ENCODE data around the gene CHST6.
"Not testable (repeated sequence)": the region's sequence is repeated elsewhere in the genome, so short reads cannot be mapped to it uniquely, and the experiment has no call there.

Gene CHST6

DNA sequence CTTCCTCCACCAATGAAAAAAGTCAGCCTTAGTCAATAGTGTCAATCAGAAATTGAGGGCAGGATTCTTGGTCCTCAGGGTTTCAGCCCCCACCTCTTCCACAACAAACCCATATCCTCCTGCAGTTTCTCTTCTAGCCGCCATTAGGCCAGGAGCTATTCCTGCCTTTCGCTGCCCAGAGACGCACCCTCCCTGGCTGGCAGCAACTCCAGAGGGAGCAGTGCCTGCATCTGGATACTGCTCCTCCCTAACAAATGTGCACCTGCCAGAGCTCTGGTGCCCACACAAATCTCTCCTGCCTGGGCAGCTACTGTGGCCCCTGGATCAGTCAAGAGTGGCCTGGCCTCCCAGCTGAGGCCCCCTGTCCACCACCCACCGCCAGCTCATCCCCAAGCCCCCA, 38.8 kb downstream of the CHST6 start:
- not testable (repeated sequence) for H3K27ac Mint-ChIP-seq, H3K4me3 Mint-ChIP-seq

DNA sequence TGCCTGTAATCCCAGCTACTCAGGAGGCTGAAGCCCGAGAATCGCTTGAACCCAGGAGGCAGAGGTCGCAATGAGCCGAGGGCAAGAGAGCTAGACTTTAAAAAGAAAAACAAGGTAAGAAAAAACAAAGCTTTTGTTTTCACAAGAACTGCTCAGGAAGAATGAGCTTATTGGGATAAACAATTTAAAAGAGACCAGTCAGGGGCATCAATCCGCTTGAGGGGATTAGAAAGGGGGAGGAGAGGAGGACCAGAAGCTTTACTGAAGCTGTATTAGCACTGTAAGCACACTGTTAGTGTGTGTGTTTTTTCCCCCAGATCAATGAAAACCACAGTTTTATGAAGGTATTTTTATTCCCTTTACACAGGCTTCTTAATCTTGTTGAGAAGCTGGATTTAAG, 39.6 kb downstream of the CHST6 start:
- Mint-ChIP-seq H3K4me3 (no peak overlapping the region), H3K9me3 (no peaks in the 10 kb centered on the region), H3K4me1 (ENCODE audit: low read depth) (peaks cover 64% of the 10 kb centered on the region), H3K27ac (no peak overlapping the region), H3K36me3 (ENCODE audit: low read depth) (peaks cover 32% of the 10 kb centered on the region), H3K27me3 (no peaks in the 10 kb centered on the region)
- DNase-seq, result no peak

More for the DNA sequence above, 38.8 kb downstream of the CHST6 start:
- Mint-ChIP-seq H3K36me3 (ENCODE audit: low read depth) (peaks cover 27% of the 10 kb centered on the region), H3K4me1 (ENCODE audit: low read depth) (peaks cover 72% of the 10 kb centered on the region)
- H3K9me3 Mint-ChIP-seq, H3K27me3 Mint-ChIP-seq, DNase-seq: not testable (repeated sequence)

DNA sequence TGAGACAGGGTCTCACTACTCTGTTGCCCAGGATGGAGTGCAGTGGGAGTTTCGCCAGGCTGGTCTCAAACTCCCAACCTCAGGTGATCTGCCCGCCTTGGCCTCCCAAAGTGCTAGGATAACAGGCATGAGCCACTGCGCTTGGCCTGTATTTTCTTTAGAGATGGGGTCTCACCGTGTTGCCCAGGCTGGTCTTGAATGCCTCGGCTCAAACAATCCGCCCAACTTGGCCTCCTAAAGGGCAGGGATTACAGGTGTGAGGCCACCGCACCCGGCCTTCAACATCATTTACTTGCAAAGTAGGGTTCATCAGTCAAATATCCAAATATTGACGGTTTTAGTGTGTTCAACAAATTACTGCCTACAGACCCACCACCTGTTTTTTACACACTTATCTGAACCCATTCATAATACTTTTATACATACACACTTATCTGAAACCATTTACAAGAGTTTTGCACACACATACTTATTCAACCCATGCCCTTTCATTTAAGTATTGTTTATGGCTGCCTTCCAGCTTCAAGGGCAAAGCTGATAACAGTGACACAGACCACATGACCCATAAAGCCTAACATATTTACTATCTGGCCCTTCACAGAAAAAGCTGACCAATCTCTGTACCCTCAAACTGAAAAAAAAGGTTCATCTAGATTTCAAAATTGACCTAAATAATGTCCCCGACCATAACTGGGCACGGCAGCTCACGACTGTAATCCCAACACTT, 42.6 kb downstream of the CHST6 start:
- no peak overlapping the region for H3K4me3 Mint-ChIP-seq
- no peak overlapping the region for H3K27ac Mint-ChIP-seq
- no peaks in the 10 kb centered on the region for H3K27me3 Mint-ChIP-seq
- H3K36me3 Mint-ChIP-seq (ENCODE audit: low read depth), result peaks cover 38% of the 10 kb centered on the region
- peaks cover 41% of the 10 kb centered on the region for H3K4me1 Mint-ChIP-seq (ENCODE audit: low read depth)
- DNase-seq, result no peak
- H3K9me3 Mint-ChIP-seq, result no peaks in the 10 kb centered on the region

DNA sequence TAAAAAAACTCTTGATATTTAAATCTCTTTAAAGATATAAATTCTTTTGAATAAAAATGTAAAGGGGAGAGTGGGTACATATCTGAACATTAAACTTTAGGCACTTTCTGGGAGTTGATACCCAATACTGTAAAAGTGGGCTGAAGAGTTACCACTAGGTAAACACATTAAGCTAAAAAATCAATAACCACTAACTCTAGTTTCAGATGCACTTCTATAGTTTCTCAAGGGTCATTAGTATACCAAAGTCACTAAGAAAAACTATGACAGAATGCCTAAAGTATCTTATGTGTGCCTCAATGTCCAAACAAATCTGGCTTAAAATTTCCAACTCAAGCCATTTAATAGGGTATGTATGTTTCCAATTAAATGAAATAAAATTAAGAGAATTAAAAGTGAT, 48.8 kb downstream of the CHST6 start:
- H3K27ac Mint-ChIP-seq, result no peak overlapping the region
- no peaks in the 10 kb centered on the region for H3K27me3 Mint-ChIP-seq
- H3K9me3 Mint-ChIP-seq, result no peaks in the 10 kb centered on the region
- peaks cover 56% of the 10 kb centered on the region for H3K36me3 Mint-ChIP-seq (ENCODE audit: low read depth)
- no peak overlapping the region for H3K4me3 Mint-ChIP-seq
- DNase-seq, result no peak
- no peaks in the 10 kb centered on the region for H3K4me1 Mint-ChIP-seq (ENCODE audit: low read depth)

DNA sequence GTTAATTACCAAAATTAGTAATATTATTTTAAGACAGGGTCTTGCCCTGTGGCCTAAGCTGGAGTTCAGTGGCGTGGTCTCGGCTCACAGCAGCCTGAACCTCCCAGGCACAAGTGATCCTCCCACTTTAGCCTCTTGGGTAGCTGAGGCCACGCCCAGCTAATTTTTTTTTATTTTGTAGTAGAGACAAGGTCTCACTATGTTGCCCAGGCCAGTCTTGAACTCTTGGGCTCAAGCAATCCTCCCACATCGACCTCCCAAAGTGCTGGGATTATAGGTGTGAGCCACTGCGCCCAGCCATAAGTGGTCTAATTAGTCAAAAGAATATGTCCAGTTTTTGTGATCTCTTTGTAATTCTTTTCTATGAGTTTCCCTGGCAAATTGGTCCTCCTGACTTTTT, 49.9 kb downstream of the CHST6 start:
- H3K27ac Mint-ChIP-seq, result no peak overlapping the region
- H3K9me3 Mint-ChIP-seq, result no peaks in the 10 kb centered on the region
- peaks cover 44% of the 10 kb centered on the region for H3K36me3 Mint-ChIP-seq (ENCODE audit: low read depth)
- H3K4me3 Mint-ChIP-seq, result no peak overlapping the region
- no peaks in the 10 kb centered on the region for H3K4me1 Mint-ChIP-seq (ENCODE audit: low read depth)
- no peaks in the 10 kb centered on the region for H3K27me3 Mint-ChIP-seq
- no peak for DNase-seq

DNA sequence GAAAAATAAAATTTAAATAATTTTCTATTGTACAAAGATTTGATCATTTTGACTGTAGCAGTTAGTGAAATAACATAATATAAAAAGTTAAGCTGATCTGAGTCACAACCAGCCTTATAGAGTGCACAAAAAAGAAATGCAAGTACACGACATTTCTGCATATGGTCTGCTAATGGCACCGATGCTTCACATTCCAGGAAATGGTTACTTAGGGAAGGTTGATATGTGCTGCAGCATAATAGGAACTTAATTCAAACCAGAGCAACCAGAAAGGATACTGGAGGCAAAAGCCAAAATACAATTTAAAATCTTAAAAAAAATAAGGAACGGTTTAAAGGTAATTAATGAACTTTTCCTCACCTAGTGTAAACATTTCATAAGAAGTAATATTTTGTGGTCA, 51.9 kb downstream of the CHST6 start:
- no peak for DNase-seq

DNA sequence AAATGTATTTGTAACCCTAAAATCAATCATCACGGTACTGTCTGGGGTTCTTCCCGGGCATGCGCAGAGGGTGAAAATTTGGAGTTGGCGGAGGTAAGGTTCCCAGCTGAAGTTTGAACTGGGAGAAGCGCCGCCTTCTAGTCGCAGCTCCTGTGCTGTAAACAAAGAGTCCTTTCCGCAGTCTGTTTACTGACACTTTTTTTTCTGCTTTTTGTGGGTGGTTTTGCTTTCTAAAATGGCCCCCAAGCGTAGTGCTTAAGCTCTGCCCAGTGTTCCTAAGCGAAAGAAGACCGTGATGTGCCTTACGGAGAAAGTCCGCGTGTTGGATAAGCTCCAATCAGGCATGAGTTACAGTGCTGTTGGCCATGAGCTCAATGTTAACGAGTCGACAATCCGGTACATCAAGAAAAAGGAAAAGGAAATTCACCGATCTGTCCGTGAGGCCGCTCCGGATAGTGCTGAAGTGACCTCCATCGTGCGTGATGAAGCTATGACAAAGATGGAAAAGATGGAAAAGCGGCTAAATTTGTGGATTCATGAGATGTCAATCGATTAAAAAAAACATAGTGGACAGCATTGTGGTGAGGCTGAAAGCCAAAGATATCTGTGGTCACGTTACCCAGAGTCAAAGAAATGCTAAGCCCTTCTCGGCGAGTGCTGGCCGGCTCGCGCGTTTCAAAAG, 61.4 kb downstream of the CHST6 start:
- DNase-seq, result no peak

More for the DNA sequence above, 51.9 kb downstream of the CHST6 start:
- Mint-ChIP-seq H3K4me3 (no peak overlapping the region), H3K36me3 (ENCODE audit: low read depth) (peaks cover 32% of the 10 kb centered on the region), H3K9me3 (no peaks in the 10 kb centered on the region), H3K27me3 (no peaks in the 10 kb centered on the region), H3K27ac (no peak overlapping the region), H3K4me1 (ENCODE audit: low read depth) (no peaks in the 10 kb centered on the region)

DNA sequence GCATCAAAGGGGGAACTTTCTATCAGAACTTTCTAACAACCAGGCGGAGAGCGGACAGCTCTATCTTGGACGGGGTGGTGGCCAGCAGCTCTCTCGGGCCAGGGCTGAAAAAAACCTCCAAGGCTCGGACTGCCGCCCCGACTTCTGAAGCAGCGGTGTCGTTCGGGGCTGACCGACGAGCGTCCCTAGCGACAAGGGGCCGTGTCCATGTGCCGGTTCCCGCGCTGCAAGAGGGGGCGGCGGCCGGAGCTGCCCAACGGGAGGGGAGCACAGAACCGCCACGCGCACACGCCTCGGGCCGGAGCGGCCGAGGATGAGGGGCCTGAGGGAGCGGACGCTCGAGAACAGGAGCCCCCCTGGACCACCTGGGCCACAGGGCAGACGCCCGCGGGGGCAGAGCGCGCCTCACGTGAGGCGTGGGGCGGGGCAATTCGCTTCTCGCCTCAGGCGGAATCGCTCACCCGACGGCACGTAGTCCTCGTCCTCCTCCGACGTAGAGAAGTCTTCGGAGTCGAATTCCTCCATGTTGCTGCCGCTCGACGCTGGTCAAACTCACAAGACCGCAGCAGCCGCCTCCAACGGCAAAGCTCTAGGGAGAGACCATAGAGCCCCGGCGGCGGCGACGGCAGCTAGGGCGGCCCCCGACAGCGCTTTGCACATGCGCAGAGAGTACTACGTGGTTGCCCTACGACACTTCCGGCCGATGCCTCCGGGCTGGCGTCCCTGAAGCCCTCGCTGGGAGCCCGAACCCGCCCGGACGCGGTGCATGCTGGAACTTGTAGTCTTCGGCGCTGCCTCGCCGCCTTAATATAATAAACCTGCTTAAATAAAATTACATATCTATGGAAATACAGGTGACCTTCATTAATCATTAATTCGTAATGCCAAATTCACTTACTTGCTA, 62.2 kb downstream of the CHST6 start, which contains the start of gene CFDP1:
Gene CFDP1 (minus strand): TSS at position 676 of the 904 bp plus-strand sequence. CDS start 151 bp downstream, at position 525.
- H3K27ac Mint-ChIP-seq, result peak within 1 kb of the TSS; percentile 90
- H3K36me3 Mint-ChIP-seq (ENCODE audit: low read depth), result peaks cover 33% of the 10 kb centered on the region
- no peaks in the 10 kb centered on the region for H3K9me3 Mint-ChIP-seq
- H3K27me3 Mint-ChIP-seq, result no peaks in the 10 kb centered on the region
- peak within 1 kb of the TSS; percentile 87 for H3K4me3 Mint-ChIP-seq
- DNase-seq, result peak; percentile 96
- peaks cover 39% of the 10 kb centered on the region for H3K4me1 Mint-ChIP-seq (ENCODE audit: low read depth)

More for the DNA sequence above, 61.4 kb downstream of the CHST6 start:
- Mint-ChIP-seq H3K4me1 (ENCODE audit: low read depth) (peaks cover 38% of the 10 kb centered on the region), H3K4me3 (peak overlapping the region; percentile 87), H3K27me3 (no peaks in the 10 kb centered on the region), H3K36me3 (ENCODE audit: low read depth) (peaks cover 31% of the 10 kb centered on the region), H3K9me3 (no peaks in the 10 kb centered on the region), H3K27ac (peak overlapping the region; percentile 90)

DNA sequence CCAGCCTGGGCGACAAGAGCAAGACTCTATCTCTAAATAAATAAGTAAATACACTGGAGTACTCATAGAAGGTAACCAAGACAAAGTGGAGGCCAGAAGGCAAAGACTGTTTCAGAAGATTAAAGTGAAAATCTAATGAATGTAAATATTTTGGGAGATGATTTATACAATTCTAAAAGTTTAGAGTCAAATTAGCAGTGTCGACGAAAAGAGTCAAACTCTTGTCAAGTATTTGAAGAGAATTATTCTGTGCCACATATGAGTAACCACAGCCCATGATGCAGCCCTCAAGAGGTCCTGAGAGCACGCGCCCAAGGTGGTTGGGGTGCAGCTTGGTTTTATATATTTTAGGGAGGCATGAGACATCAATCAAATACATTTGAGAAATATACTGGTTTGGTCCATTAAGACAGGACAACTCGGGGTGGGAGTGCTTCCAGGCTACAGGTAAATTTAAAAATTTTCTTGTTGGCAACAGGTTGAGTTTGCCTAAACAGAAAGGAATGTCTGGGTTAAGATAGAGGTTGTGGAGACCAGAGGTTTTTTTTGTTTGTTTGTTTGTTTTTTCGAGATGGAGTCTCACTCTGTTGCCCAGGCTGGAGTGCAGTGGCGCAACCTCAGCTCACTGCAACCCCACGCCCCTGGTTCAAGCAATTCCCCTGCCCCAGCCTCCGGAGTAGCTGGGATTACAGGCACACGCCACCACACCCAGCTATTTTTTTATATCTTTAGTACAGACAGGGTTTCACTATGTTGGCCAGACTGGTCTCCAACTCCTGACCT, 65.4 kb downstream of the CHST6 start:
- Mint-ChIP-seq H3K4me1 (ENCODE audit: low read depth) (peaks cover 58% of the 10 kb centered on the region), H3K4me3 (no peak overlapping the region), H3K27me3 (no peaks in the 10 kb centered on the region), H3K36me3 (ENCODE audit: low read depth) (peaks cover 44% of the 10 kb centered on the region), H3K9me3 (no peaks in the 10 kb centered on the region), H3K27ac (peak overlapping the region; percentile 19)
- no peak for DNase-seq

DNA sequence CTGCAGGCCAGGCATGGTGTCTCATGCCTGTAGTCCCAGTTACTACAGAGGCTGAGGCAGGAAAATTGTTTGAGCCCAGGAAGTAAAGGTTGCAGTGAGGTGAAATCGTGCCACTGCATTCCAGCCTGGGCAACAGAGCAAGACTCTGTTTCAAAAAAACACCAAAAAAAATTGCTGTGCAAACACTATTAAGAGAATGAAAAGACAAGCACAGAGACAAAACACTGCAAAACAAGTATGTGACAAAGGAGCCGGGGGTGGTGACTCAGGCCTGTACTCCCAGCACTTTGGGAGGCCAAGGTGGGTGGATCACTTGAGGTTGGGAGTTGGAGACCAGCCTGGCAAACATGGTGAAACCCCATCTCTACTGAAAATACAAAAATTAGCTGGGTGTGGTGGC, 68.7 kb downstream of the CHST6 start:
- H3K4me1 Mint-ChIP-seq (ENCODE audit: low read depth), result peaks cover 51% of the 10 kb centered on the region
- not testable (repeated sequence) for H3K9me3 Mint-ChIP-seq, H3K4me3 Mint-ChIP-seq, H3K27ac Mint-ChIP-seq, DNase-seq, H3K27me3 Mint-ChIP-seq
- H3K36me3 Mint-ChIP-seq (ENCODE audit: low read depth), result peaks cover 30% of the 10 kb centered on the region

DNA sequence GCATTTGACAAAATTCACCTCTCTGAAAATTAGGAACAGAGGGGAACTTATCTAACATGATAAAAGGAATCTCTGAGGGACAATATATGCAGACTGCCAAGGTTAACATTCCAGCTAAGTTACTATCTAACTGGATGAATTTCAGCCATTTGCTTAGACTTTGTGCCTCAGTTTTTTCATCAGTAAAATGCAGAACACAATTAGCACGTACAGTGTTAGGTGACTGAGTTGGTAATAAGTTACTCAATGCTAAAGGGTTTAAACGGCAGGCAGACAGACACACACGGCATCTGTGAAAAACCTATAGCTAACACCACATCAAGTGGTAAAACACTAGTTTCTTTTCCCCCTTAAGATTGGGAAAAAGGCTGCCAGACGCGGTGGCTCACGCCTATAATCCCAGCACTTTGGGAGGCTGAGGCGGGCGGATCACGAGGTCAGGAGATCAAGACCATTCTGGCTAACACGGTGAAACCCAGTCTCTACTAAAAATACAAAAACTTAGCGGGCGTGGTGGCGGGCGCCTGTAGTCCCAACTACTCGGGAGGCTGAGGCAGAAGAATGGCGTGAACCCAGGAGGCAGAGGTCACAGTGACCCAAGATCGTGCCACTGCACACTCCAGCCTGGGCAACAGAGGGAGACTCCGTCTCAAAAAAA, 71.0 kb downstream of the CHST6 start:
- Mint-ChIP-seq H3K36me3 (ENCODE audit: low read depth) (peaks cover 18% of the 10 kb centered on the region), H3K4me1 (ENCODE audit: low read depth) (peaks cover 47% of the 10 kb centered on the region)
- not testable (repeated sequence) for H3K27me3 Mint-ChIP-seq, H3K9me3 Mint-ChIP-seq, DNase-seq, H3K27ac Mint-ChIP-seq, H3K4me3 Mint-ChIP-seq

DNA sequence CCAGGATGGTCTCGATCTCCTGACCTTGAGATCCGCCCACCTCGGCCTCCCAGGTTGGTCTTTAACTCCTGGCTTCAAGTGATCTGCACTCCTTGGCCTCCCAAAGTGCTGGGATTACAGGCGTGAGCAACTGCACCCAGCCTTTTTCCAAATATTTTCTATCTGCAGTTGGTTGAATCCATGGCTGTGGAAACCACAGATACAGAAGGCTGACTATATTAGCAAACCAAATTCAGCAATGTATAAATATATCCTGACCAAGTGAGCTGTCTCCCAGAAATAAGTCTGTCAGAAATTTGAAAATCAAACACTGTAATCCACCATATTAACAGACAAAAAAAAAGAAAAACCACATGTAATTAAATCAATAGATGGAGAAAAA, 71.5 kb downstream of the CHST6 start:
- DNase-seq, result no peak
- Mint-ChIP-seq H3K4me3 (no peak overlapping the region), H3K36me3 (ENCODE audit: low read depth) (peaks cover 18% of the 10 kb centered on the region), H3K27ac (no peak overlapping the region), H3K9me3 (no peaks in the 10 kb centered on the region), H3K4me1 (ENCODE audit: low read depth) (peaks cover 42% of the 10 kb centered on the region), H3K27me3 (no peaks in the 10 kb centered on the region)
